GM21367 (cell line): Measurements from ENCODE around the gene TPST2.

Source experiments
- ATAC-seq: cut with Tn5 transposase; IDR thresholded peaks from one replicate; pipeline ENCODE4 v1.9.1; 2021; ENCODE audit not compliant: unreplicated experiment

TPST2 gene

DNA sequence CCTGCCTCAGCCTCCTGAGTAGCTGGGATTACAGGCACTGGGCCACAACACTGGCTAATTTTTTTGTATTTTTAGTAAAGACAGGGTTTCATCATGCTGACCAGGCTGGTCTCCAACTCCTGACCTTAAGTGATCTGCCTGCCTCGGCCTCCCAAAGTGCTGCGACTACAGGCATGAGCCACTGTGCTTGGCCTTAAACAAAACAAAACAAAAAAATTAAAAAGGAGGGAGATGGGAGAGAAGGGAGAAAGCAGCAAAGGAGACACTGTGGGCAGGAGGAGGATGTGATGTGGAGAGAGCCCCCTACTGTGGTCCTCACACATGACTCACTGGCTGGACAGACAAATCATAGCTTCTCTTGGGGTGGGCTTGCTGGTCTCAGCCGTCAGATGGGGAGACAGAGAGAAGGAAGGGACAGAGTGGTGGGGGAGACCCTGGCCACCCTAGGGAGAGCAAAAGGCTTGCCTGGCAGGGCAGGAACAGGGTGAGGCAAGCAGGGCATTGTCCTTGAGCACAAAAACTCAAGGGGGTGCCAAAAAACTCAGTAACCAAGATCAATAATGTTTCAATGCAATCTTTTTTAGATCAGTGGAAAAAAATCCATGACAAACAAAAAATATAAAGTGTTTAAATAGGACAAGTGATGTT is 31.6 kb downstream of the TPST2 start:
- ATAC-seq, result no peak

DNA sequence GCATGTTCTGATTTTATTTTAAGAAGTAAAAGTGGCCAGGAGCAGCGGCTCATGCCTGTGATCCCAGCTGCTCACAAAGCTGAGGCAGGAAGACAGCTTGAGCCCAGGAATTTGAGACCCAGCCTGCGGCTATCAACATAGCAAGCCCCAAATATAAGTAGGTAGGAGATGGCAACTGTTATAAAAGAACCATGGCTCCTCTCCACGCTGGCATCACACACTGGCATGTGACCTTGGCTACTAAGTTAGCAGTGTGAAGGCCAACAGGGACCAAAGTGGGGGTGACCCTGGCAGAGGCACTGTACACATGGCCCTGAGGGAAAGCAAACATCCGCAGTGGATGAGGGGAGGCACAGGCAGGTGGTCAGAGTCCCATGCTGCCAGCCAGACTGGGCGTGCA is 33.0 kb downstream of the TPST2 start:
- no peak for ATAC-seq

DNA sequence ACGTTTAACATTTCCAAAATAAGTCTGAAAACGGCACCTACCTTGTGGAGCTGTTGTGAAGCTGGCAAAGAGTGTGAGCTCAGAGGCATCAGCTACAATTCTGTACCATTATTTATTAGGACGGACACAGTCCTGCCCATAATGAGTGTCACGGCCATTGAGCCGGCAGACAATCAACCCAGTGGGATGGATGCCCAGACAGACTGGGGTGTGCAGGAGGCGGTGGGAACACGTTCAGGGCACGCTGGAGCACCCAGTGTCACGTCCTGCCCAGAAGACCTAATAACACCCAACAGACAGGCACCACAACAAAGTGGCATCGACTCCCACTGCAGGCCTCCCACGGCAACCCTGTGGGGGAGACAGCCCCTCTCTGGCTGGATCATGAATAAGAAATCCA is 34.5 kb downstream of the TPST2 start:
- ATAC-seq, result no peak

DNA sequence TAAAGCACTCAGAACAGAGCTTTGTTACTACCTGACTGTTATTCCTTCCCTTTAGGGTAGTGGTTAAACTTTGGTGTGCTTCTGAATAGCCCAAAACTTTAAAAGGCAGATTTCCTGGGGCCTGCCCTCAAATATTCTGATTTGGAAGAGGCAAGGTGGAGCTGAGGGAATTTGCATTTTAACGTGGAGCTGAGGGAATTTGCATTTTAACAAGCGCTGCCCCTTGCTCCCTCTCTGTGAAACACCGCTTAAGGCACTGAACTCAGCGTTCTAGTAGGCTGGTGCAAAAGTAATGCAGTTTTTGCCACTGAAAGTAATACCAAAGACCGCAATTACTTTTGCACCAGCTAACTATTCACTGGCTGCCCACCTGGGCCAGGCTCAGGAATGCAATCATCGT is 35.0 kb downstream of the TPST2 start:
- ATAC-seq, result no peak

DNA sequence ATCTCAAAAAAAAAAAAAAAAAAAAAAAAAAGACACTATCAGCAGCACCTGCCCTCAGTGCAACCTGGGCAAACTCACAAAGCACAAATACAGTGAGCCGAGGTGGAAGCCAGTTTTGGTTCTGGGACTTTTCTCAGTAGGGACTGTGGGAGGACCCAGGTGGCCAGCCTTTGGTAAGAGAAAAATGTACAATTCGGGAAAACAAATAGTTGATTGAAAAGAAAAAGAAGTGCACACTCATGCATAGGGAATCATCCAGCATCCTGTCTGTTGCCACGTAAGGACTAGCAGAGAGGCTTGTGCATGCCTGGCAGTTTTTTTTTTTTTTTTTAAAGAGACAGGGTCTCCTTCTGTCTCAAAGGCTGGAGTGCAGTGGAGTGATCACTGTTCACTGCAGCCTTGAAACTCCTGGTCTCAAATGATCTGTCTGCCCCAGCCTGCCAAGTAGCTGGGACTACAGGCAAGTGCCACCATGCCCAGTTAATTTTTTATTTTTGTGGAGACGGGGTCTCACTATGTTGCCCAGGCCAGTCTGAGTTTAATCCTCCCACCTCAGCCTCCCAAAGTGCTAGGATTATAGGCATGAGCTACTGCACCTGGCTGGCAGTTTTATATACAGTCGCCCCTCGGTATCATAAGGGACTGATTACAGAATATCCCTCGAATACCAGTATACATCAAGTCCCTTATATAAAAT is 36.7 kb downstream of the TPST2 start:
- ATAC-seq, result no peak

DNA sequence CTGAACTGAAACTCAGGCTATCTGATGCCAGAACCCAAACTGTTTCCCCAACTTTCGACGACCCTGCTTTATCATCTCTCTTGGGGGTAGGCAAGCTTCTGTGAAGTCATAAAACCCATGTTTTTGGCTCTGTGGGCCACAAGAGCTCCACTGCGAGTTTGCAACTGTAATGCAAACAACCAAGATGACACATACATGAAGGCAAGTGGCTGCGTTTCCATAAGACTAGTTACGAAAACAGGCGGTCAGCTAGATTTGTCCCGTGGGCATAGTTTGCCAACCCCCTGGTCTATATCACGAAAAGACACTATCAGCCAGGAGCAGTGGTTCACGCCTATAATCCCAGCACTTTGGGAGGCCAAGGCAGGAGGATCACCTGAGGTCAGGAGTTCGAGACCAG is 37.5 kb downstream of the TPST2 start:
- ATAC-seq, result no peak

DNA sequence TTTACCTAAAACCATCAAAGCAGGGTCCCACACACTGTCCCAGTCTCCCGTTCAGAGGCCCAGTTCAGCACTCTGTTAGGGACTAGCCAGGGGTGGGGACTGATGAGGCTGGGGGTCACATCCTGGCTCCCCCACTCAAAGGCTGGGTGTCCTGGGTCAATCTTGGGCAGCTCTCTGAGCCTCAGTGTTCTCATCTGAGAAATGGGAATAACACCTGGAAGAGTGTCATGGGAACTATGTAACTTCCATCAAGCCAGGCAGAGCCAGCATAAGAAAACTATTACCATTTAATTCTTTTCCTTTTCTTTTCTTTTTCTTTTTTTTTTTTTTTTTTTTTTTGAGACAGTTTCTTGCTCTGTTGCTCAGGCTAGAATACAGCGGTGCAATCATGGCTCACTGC is 38.4 kb downstream of the TPST2 start:
- no peak for ATAC-seq

DNA sequence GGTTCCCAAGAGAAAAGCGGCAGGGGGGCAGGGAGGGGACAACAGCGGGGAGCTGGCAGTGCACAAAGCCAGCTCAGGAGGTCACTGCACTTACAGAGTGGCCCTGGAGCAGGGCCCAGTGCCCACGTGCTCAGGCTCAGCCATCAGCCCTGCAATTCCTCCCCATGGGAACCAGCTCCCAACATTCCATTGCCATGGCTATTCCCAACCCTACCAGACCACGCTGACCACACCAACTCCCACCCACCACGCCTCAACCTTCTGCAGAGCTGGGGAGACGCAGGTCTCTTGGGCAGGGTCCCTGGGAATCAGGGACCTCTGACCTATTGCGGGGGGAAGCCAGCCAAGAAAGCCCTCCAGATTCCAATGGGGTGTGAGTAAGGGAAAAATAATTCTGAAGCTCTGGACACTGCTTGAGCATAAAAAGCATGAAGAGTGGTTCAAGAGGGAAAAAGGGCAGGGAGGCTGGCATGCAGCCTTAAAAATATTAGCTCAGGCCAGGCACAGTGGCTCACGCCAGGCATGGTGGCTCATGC is 39.4 kb downstream of the TPST2 start:
- no peak for ATAC-seq

DNA sequence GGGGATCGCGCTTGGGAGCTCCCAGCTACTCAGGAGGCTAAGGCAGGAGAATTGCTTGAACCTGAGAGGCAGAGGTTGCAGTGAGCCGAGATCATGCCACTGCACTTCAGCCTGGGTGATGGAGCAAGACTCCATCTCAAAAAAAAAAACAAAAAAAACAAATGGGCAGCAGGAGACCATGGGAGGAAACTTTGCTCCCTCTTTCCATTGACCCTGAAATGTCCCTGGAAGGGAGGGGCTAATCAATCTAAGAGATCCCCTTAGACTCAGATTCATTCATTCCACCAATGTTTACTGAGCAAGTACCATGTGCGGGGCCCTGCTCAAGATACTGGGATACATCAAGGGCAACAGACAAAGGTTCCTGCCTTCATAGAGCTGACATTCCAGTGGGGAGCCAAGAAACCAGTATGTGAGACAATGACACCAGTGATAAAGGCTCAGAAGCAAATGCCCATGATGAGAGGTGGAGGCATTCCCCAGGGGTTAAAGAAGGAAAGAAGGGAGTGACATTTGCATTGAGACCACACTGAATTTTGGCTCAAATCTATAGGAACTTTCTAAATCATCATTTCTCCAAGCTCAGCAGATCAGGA is 39.9 kb downstream of the TPST2 start:
- no peak for ATAC-seq

DNA sequence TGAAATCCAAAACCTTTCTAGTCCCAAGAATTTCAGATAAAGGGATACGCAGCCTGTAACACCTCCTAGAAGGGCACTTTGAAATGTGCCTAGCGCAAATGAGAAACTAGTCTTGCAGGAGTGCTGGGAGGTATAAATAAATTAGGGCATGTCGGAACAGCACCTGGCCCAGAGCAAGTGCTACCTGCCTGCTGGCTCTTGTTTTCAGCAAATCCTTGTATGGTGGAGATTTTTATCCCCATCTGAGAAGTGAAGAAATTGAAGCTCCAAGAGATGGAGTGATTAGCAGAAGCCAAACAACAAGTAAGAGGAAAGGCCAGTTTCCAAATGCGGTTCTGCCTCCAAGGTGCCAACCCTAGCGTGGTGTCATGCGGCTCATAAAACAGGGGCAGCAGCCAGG is 40.9 kb downstream of the TPST2 start:
- ATAC-seq, result no peak

DNA sequence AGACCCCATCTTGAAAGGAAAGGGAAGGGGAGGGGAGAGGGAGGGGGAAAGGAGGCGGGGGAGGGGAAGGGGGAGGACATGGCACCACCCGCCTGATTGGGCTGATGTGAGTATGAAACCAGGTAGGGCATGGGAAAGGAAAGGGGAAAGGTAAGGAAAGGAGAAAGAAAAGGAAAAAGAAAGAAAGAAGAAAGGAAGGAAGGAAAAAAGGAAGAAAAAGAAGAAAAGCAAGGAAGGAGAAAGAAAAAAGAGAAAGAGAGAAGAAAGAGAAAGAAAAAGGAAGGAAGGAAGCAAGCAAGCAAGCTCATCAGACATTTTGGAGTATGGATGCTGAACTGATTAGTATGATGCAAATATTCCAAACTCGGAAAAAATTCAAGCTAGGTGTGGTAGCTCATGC is 41.6 kb downstream of the TPST2 start:
- no peak for ATAC-seq

DNA sequence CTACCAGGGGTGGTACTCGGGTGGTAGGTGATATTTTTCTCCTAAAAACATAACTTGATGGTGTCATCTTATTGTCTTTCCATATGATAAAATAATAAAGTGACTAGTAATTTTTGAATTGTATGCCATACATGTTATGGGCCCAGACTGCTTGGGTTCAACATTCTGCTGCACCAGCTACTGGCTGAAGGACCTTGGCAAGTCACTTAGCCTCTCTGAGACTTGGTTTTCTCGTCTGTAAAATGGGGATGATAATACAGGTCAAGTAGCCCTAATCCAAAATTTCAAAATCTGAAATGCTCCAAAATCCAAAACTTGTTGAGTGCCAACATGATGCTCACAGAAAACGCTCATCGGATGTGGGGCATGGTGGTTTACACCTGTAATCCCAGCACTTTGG is 42.1 kb downstream of the TPST2 start:
- ATAC-seq, result no peak

DNA sequence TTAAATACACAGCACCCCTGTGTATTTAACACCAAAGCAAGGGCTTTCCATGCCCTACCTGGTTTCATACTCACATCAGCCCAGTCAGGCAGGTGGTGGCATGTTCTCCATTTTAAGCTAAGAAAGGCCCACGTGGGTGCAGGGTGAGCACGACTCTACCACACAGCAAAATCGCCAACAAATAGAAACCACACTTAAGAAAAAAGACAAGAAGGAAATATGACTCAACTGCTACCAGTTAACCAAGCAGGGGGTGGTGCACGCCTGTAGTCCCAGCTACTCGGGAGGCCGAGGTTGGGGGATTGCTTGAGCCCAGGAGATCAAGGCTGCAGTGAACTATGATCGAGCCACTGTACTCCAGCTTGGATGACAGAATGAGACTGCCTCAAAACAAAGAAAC is 42.5 kb downstream of the TPST2 start:
- ATAC-seq, result no peak

DNA sequence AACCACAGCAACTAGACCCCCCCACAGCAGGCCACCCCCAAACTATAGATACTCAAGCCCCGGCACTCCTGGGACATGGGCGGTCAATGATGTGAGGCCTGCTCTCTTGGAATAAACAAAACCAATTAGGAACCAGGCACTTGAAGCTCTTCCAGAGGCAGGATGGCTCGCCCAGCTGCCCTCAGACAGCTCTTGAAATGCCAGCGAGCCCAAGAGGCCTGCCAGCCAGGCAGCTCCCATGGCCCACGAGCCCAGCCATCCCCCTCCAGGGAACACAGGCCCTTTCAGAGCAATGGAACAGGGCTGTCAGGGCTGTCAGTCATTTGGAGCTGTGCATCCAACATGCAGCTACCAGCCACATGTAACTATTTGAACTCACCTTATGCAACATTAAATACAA is 43.6 kb downstream of the TPST2 start:
- ATAC-seq, result no peak

DNA sequence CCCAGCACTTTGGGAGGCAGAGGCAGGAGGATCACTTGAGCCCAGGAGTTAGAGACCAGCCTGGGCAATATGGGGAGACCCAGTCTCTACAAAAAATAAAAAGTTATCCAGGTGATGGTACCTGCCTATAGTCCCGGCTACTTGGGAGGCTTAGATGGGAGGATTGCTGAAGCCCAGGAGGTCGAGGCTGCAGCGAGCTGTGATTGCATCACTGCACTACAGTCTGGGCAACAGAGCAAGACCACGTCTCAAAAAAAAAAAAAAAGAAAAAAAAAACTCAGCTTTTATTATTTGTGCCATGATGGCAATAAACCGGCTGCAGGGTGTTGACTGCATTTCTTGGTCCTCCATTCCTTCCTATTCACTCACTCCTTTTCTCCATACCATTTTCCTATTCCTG is 44.1 kb downstream of the TPST2 start:
- ATAC-seq, result no peak

DNA sequence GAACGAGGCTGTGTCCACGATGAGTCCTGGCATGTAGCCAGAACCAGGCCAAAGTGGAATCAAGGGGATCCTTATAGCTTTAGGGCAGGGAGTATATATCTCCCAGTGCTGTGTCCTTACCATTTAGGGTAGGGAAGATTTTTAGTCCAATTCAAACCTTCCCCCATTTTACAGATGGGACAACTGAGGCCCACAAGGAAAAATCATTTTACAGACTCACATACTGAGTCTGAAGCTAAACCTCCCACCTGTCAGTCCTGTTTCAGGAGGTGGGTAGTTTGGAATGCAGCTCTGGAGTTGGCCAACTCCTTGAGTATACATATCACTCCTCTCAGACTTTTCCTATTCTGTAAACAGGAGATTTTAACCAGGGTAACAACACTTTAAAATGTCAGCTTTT is 44.5 kb downstream of the TPST2 start:
- ATAC-seq, result no peak

DNA sequence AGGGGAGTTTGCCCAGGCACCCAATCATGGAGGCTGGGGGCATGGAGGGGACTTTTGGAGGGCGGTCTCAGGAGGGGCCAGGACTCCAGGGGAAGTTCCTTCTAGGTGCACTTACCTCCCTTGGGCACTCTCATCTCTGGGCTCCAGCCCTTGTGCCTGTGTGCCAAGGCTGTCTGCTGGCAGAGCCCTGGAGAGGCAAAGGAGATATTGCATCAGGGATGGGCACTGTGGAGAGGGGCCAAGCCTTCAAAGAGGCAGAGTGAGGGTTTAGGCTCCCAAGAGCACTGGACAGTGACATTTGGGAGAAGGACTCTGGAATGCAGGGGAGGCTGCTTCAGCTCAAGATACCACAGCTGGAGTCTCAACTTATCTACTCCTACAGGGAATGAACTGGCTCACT is 45.4 kb downstream of the TPST2 start:
- ATAC-seq, result no peak

DNA sequence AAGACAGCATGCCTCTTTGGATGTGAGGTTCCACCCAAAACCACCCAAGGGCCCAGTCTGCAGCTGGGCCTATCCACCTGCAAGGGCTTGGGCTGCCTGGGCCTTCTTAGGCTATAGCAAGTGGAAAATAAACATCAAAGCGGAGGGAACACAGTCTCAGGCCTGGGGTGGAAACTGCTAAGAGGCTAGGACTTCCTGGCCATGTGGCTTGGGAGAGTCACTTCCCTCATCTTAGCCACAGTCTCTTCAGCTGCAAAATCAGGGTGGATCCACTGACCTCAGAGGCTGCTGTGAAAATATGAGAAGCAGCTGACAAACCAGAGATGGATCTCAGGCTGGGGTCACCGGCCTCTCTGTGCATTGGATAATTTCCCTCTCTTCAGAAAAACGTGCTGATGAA is 47.1 kb downstream of the TPST2 start:
- no peak for ATAC-seq

DNA sequence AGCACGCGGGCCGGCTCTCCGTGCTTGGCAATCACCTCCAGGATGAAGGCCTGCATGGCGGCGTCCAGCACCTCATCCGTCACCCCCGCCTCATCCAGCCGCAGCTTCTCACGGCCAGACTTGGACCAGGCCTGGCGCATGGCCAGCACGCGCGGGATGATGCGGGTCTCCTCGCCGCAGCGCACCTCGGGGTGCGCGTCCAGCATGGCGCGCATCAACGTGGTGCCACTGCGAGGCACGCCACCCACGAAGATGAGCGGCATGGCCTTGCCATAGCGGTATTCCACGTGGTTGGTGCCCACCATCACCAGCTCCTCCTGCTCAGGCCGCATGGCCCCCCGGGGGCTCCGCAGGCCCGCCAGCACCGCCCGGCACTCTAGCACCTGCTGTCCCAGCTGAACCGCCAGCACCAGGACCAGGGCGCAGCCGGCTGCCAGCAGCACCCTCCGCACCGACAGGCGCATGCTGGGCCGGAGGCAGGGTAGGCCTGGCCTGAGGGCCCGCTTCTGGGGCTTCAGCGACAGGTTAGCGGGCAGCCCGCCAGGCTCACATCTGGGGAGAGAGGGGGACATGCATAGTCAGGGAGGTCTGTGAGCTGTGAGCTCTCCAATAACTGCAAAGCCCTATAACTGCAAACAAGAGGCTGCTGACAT is 48.6 kb downstream of the TPST2 start:
- no peak for ATAC-seq

DNA sequence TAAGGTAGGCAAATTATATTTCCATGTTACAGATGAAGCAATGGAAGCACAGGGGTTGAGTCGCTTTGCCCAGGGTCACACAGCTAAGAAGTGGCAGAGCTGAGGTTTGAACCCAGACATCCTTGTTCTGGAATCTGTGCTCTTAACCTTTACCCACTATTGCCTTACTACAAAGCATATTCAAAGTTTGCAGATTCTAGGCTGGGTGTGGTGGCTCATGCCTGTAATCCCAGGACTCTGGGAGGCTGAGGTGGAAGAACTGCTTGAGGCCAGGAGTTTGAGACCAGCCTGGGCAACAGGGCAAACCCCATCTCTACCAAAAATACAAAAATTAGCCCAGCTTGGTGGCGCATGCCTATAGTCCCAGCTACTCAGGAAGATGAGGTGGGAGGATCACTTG is 49.8 kb downstream of the TPST2 start:
- no peak for ATAC-seq

DNA sequence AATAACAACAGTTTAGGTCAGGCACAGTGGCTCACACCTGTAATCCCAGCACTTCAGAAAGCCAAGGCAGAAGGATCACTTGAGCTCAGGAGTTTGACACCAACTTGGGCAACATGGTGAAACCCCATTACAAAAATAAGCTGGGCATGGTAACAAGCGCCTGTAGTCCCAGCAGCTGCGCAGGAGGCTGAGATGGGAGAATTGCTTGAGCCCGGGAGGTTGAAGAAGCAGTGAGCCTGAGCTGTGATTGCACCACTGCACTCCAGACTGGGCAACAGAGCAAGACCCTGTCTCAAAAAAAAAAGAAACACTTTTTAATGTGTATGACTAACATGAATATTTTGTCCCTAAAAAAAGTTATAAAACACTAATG is 53.2 kb downstream of the TPST2 start:
- ATAC-seq, result no peak
